K562 (cell line): ENCODE measurements around the gene MRPL40. TPM values are rescaled to one million over a fixed set of nuclear protein-coding genes. Genes with fewer than 3 reads are reported as not detected.

Experiments used
- BACH1 ChIP-seq: fragments of 200-800 bp; sonication (Bioruptor generic); IDR thresholded peaks from 2 replicates; pipeline ENCODE4 v1.6.1; 2016; ENCODE audit warnings: missing genetic modification characterization, missing compliant biosample characterization
- CEBPB ChIP-seq: fragments of 450-650 bp; IDR thresholded peaks from 2 replicates; pipeline ENCODE4 v1.6.1; 2016; ENCODE audit warnings: missing genetic modification characterization, missing compliant biosample characterization
- E2F6 ChIP-seq, 2 experiments: IDR thresholded peaks; 2 replicates each; pipeline ENCODE4 v1.6.1; 2011; ENCODE audit warnings: borderline replicate concordance in 1 of 2, control low read depth in 1 of 2, low read depth in 1 of 2, low read length in 1 of 2, mild to moderate bottlenecking in 1 of 2, mixed read lengths in 1 of 2, moderate library complexity in 1 of 2; ENCODE audit not compliant: insufficient read depth in 1 of 2, insufficient read length in 1 of 2, poor library complexity in 1 of 2, severe bottlenecking in 1 of 2; ENCODE audit errors: extremely low read depth in 1 of 2
- EP300 ChIP-seq: IDR thresholded peaks from 2 replicates; pipeline ENCODE4 v1.6.1; 2012; ENCODE audit warnings: low read length, improper control_type of control experiment
- FOSL1 ChIP-seq: fragments of 200-800 bp; sonication (Bioruptor generic); conservative IDR thresholded peaks from 2 replicates; pipeline ENCODE4 v1.6.1; 2016; ENCODE audit warnings: missing genetic modification characterization, missing compliant biosample characterization
- HDAC1 ChIP-seq, 2 experiments: fragments of 450-650 bp; IDR thresholded peaks; 2 replicates each; pipeline ENCODE4 v1.6.1; 2016 to 2017; ENCODE audit warnings: inconsistent platforms in 1 of 2, mild to moderate bottlenecking in 1 of 2, moderate library complexity in 1 of 2
- HSF4 ChIP-seq: fragments of 250-450 bp; sonication (Bioruptor Pico); IDR thresholded peaks from 2 replicates; pipeline ENCODE4 v2.1.2; 2022; ENCODE audit warnings: mild to moderate bottlenecking, moderate library complexity, borderline replicate concordance
- KLF1 ChIP-seq: fragments of 450-650 bp; IDR thresholded peaks from 2 replicates; pipeline ENCODE4 v1.6.1; 2016; ENCODE audit warnings: missing genetic modification characterization, missing compliant biosample characterization
- MEF2D ChIP-seq: conservative IDR thresholded peaks from 2 replicates; pipeline ENCODE4 v1.6.1; 2016; ENCODE audit warnings: low read depth, missing genetic modification characterization, missing compliant biosample characterization
- MGA ChIP-seq: fragments of 450-650 bp; IDR thresholded peaks from 2 replicates; pipeline ENCODE4 v1.6.1; 2016; ENCODE audit warnings: mild to moderate bottlenecking, moderate library complexity
- PHTF2 ChIP-seq: fragments of 250-450 bp; sonication (Bioruptor Pico); IDR thresholded peaks from 2 replicates; pipeline ENCODE4 v1.5.0; 2021; ENCODE audit warnings: mild to moderate bottlenecking
- POLR2A ChIP-seq: fragments of 450-650 bp; conservative IDR thresholded peaks from 2 replicates; pipeline ENCODE4 v1.6.1; 2016
- RBM34 ChIP-seq: fragments of 200-400 bp; formaldehyde crosslinking; IDR thresholded peaks from 2 replicates; pipeline ENCODE4 v1.6.1; 2018; ENCODE audit warnings: low read length, borderline replicate concordance; ENCODE audit not compliant: insufficient read depth
- SMARCC2 ChIP-seq: fragments of 450-650 bp; IDR thresholded peaks from 2 replicates; pipeline ENCODE4 v1.6.1; 2017; ENCODE audit warnings: antibody characterized with exemption, moderate library complexity, mild to moderate bottlenecking, low read depth
- SNIP1 ChIP-seq: fragments of 450-650 bp; IDR thresholded peaks from 2 replicates; pipeline ENCODE4 v1.7.1; 2017; ENCODE audit warnings: low read depth, mild to moderate bottlenecking
- ZFX ChIP-seq: sonication (generic); formaldehyde crosslinking; IDR thresholded peaks from 2 replicates; pipeline ENCODE4 v1.8.0; 2022; ENCODE audit warnings: mild to moderate bottlenecking, missing genetic modification reagents, moderate library complexity
- ZNF12 ChIP-seq: sonication (generic); formaldehyde crosslinking; IDR thresholded peaks from 2 replicates; pipeline ENCODE4 v1.4.0; 2020; ENCODE audit warnings: mild to moderate bottlenecking, missing genetic modification reagents
- ZNF696 ChIP-seq: fragments of 250-450 bp; sonication (Bioruptor Pico); conservative IDR thresholded peaks from 2 replicates; pipeline ENCODE4 v1.4.0; 2020; ENCODE audit warnings: mild to moderate bottlenecking, moderate library complexity
- polyA plus RNA-seq, 8 experiments: library from polyadenylated mRNA; depleted of rRNA in 4 of 8; stranded (reverse) in 5 of 8; unstranded in 3 of 8; fragments of >200 nt; fragmentation: Nextera tagmentation in 2 of 8; fragmentation: Illumina TruSeq in 1 of 8; extraction: Ambion mirVana in 2 of 8; extraction: Trizol in 1 of 8; gene quantifications; 2 replicates each; pipeline versions ENCODE4 v1.2.1 to v1.2.3, GENCODE V29; 2011 to 2014; ENCODE audit warnings: inconsistent platforms in 1 of 8, missing spikeins in 1 of 8
- total RNA-seq, 7 experiments: library from RNA; depleted of rRNA in 6 of 7; stranded (reverse); fragments of >200 nt in 6 of 7; fragmentation: Illumina TruSeq in 2 of 7; extraction: Trizol in 2 of 7; gene quantifications; 2 replicates each; pipeline versions ENCODE4 v1.2.1 to v1.2.3, GENCODE V29; 2011 to 2021; ENCODE audit warnings: low replicate concordance in 1 of 7

MRPL40 gene
- total and polyA plus RNA-seq, 9 of the 15 experiments (the other 6 are each of a cell fraction or from before 2014, with no cell fraction given) = 132 to 652 (median 208) TPM

GRCh38 chr22:19448076-19448607 lies 15.8 kb downstream of the MRPL40 start (continued):
- no peak for TF ChIP-seq E2F6 (IDR thresholded peaks at IDR 0.05; ENCODE audit: borderline replicate concordance in 1 of 2, extremely low read depth in 1 of 2, insufficient read depth in 1 of 2, insufficient read length in 1 of 2, low read depth in 1 of 2, low read length in 1 of 2, poor library complexity in 1 of 2, severe bottlenecking in 1 of 2)
- no peak for TF ChIP-seq CEBPB (tag)
- no peak for TF ChIP-seq EP300
- peak in 1 of 2 experiments; percentile 67; a peak in 1 of 4 replicates for TF ChIP-seq HDAC1 (IDR thresholded peaks at IDR 0.05)
- TF ChIP-seq KLF1 (tag) = no peak
- TF ChIP-seq SMARCC2 = no peak
- TF ChIP-seq BACH1 (tag) = no peak
- TF ChIP-seq HSF4 (CRISPR knock-in tag) = peak; percentile 69; the same call in 1 of the 2 replicates
- no peak for TF ChIP-seq RBM34
- no peak for TF ChIP-seq PHTF2 (CRISPR knock-in tag)
- no peak for TF ChIP-seq ZFX (CRISPR knock-in tag)
- no peak for TF ChIP-seq ZNF12 (CRISPR knock-in tag)
- TF ChIP-seq FOSL1 (tag) = no peak
- TF ChIP-seq POLR2A = no peak
- TF ChIP-seq MGA = no peak
- TF ChIP-seq SNIP1 = no peak
- no peak for TF ChIP-seq ZNF696 (CRISPR knock-in tag)
- no peak for TF ChIP-seq MEF2D
